GM10847 (cell line): ENCODE data around the gene MRPL52.

ENCODE experiments used
- POLR2A ChIP-seq: IDR thresholded peaks from 2 replicates; pipeline ENCODE4 v1.6.1; 2011; ENCODE audit not compliant: insufficient read length; ENCODE audit errors: extremely low read depth

MRPL52 gene

GRCh38 chr14:22829661-22830442, at the start of gene MRPL52:
MRPL52 (plus strand) TSS chr14:22829887; CDS start chr14:22829913, 26 bp downstream.
- peak; percentile 61 for TF ChIP-seq POLR2A

GRCh38 chr14:22780105-22780679, 49.5 kb upstream of the MRPL52 start:
- TF ChIP-seq POLR2A = no peak

- TF ChIP-seq POLR2A = no peak
These were observed 48.8 kb upstream of the MRPL52 start for GRCh38 chr14:22780941-22781300.

GRCh38 chr14:22781301-22781991, 48.2 kb upstream of the MRPL52 start:
- TF ChIP-seq POLR2A = no peak

- TF ChIP-seq POLR2A = no peak
These were observed 43.0 kb upstream of the MRPL52 start for GRCh38 chr14:22786685-22787084.

GRCh38 chr14:22791301-22791700, 38.4 kb upstream of the MRPL52 start:
- TF ChIP-seq POLR2A = no peak

- no peak for TF ChIP-seq POLR2A
These were observed 37.5 kb upstream of the MRPL52 start for GRCh38 chr14:22792158-22792557.

GRCh38 chr14:22793976-22794375, 35.7 kb upstream of the MRPL52 start:
- no peak for TF ChIP-seq POLR2A

- TF ChIP-seq POLR2A = no peak
These were observed 35.1 kb upstream of the MRPL52 start for GRCh38 chr14:22794551-22794951.

- TF ChIP-seq POLR2A = no peak
These were observed 33.5 kb upstream of the MRPL52 start for GRCh38 chr14:22796087-22796707.

- TF ChIP-seq POLR2A = no peak
These were observed 32.4 kb upstream of the MRPL52 start for GRCh38 chr14:22797017-22797917.

- no peak for TF ChIP-seq POLR2A
These were observed 31.2 kb upstream of the MRPL52 start for GRCh38 chr14:22798528-22798927.

GRCh38 chr14:22800346-22800745, 29.3 kb upstream of the MRPL52 start:
- TF ChIP-seq POLR2A = no peak

- TF ChIP-seq POLR2A = no peak
These were observed 28.0 kb upstream of the MRPL52 start for GRCh38 chr14:22801716-22802115.
